ENCODE data around the gene MYL10. TPM values are rescaled to one million over a fixed set of nuclear protein-coding genes. Genes with fewer than 3 reads are reported as not detected.

Gene MYL10
- total RNA-seq, 2 experiments from 2014 or later: not detected

- H3K9me3 Mint-ChIP-seq (ENCODE audit: insufficient read depth): no peaks in the 10 kb centered on the region
- H3K4me3 Mint-ChIP-seq: no peak overlapping the region
- DNase-seq (no peak), ATAC-seq (no peak)
- ChIA-PET POLR2A (no interaction called here), CTCF (interaction anchor here (1.1 kb wide), 1 partner anchor 38 kb away, joined by 3 read pairs; no protein-coding TSS in a partner anchor)
- no peaks in the 10 kb centered on the region for H3K4me1 Mint-ChIP-seq (ENCODE audit: low read depth)
- no peaks in the 10 kb centered on the region for H3K27me3 Mint-ChIP-seq (ENCODE audit: low read depth)
- H3K36me3 Mint-ChIP-seq (ENCODE audit: low read depth): no peaks in the 10 kb centered on the region
- no peak overlapping the region for H3K27ac Mint-ChIP-seq
These were observed 30.6 kb downstream of the MYL10 start for GRCh38 chr7:101598422-101598985.

GRCh38 chr7:101597941-101598340 lies 31.2 kb downstream of the MYL10 start:
- no peak for ATAC-seq
- no peaks in the 10 kb centered on the region for H3K9me3 Mint-ChIP-seq (ENCODE audit: insufficient read depth)
- H3K36me3 Mint-ChIP-seq (ENCODE audit: low read depth): no peaks in the 10 kb centered on the region
- H3K27me3 Mint-ChIP-seq (ENCODE audit: low read depth): no peaks in the 10 kb centered on the region
- CTCF ChIA-PET: no interaction called here
- H3K4me1 Mint-ChIP-seq (ENCODE audit: low read depth): no peaks in the 10 kb centered on the region
- no peak overlapping the region for H3K4me3 Mint-ChIP-seq
- POLR2A ChIA-PET: no interaction called here
- H3K27ac Mint-ChIP-seq: no peak overlapping the region
- no peak for DNase-seq

GRCh38 chr7:101596898-101597297 lies 32.2 kb downstream of the MYL10 start:
- DNase-seq (no peak), ATAC-seq (no peak)
- Mint-ChIP-seq H3K4me3 (no peak overlapping the region), H3K9me3 (ENCODE audit: insufficient read depth) (no peaks in the 10 kb centered on the region), H3K4me1 (ENCODE audit: low read depth) (no peaks in the 10 kb centered on the region), H3K27me3 (ENCODE audit: low read depth) (no peaks in the 10 kb centered on the region), H3K36me3 (ENCODE audit: low read depth) (no peaks in the 10 kb centered on the region), H3K27ac (no peak overlapping the region)
- POLR2A ChIA-PET: interaction anchor here (0.6 kb wide), 1 partner anchor 11 kb away, joined by 8 read pairs; no protein-coding TSS in a partner anchor
- CTCF ChIA-PET: no interaction called here

- no peak for DNase-seq
- no peaks in the 10 kb centered on the region for H3K9me3 Mint-ChIP-seq (ENCODE audit: insufficient read depth)
- no peaks in the 10 kb centered on the region for H3K27me3 Mint-ChIP-seq (ENCODE audit: low read depth)
- ChIA-PET CTCF (interaction anchor here (1.5 kb wide), 1 partner anchor 53 kb away, joined by 4 read pairs; no protein-coding TSS in a partner anchor), POLR2A (interaction anchor here (0.8 kb wide), 1 partner anchor 10 kb away, joined by 4 read pairs; no protein-coding TSS in a partner anchor)
- no peak for ATAC-seq
- H3K27ac Mint-ChIP-seq: no peak overlapping the region
- H3K36me3 Mint-ChIP-seq (ENCODE audit: low read depth): no peaks in the 10 kb centered on the region
- no peak overlapping the region for H3K4me3 Mint-ChIP-seq
- no peaks in the 10 kb centered on the region for H3K4me1 Mint-ChIP-seq (ENCODE audit: low read depth)
These were observed 33.1 kb downstream of the MYL10 start for GRCh38 chr7:101595766-101596537.

- H3K9me3 Mint-ChIP-seq (ENCODE audit: insufficient read depth): no peaks in the 10 kb centered on the region
- no peak overlapping the region for H3K4me3 Mint-ChIP-seq
- DNase-seq: no peak
- POLR2A ChIA-PET: interaction anchor here (0.8 kb wide), 1 partner anchor 10 kb away, joined by 4 read pairs; no protein-coding TSS in a partner anchor
- H3K27me3 Mint-ChIP-seq (ENCODE audit: low read depth): no peaks in the 10 kb centered on the region
- H3K27ac Mint-ChIP-seq: no peak overlapping the region
- no peaks in the 10 kb centered on the region for H3K4me1 Mint-ChIP-seq (ENCODE audit: low read depth)
- H3K36me3 Mint-ChIP-seq (ENCODE audit: low read depth): no peaks in the 10 kb centered on the region
- ATAC-seq: no peak
- CTCF ChIA-PET: interaction anchor here (1.5 kb wide), 1 partner anchor 52 kb away, joined by 4 read pairs; no protein-coding TSS in a partner anchor
These were observed 33.9 kb downstream of the MYL10 start for GRCh38 chr7:101595246-101595645.

- CTCF ChIA-PET: interaction anchor here (1.5 kb wide), 1 partner anchor 51 kb away, joined by 4 read pairs; no protein-coding TSS in a partner anchor
- DNase-seq (no peak), ATAC-seq (no peak)
- Mint-ChIP-seq H3K9me3 (ENCODE audit: insufficient read depth) (no peaks in the 10 kb centered on the region), H3K27ac (no peak overlapping the region), H3K36me3 (ENCODE audit: low read depth) (no peaks in the 10 kb centered on the region), H3K4me3 (no peak overlapping the region), H3K27me3 (ENCODE audit: low read depth) (no peaks in the 10 kb centered on the region), H3K4me1 (ENCODE audit: low read depth) (no peaks in the 10 kb centered on the region)
- POLR2A ChIA-PET: no interaction called here
These were observed 34.3 kb downstream of the MYL10 start for GRCh38 chr7:101594790-101595189.

GRCh38 chr7:101593556-101593955 lies 35.5 kb downstream of the MYL10 start:
- Mint-ChIP-seq H3K27me3 (ENCODE audit: low read depth) (no peaks in the 10 kb centered on the region), H3K9me3 (ENCODE audit: insufficient read depth) (no peaks in the 10 kb centered on the region), H3K4me1 (ENCODE audit: low read depth) (no peaks in the 10 kb centered on the region), H3K4me3 (no peak overlapping the region), H3K36me3 (ENCODE audit: low read depth) (no peaks in the 10 kb centered on the region), H3K27ac (no peak overlapping the region)
- no peak for DNase-seq
- POLR2A ChIA-PET: no interaction called here
- CTCF ChIA-PET: no interaction called here
- no peak for ATAC-seq

GRCh38 chr7:101591504-101591903 lies 37.6 kb downstream of the MYL10 start:
- Mint-ChIP-seq H3K4me3 (no peak overlapping the region), H3K27ac (no peak overlapping the region), H3K9me3 (ENCODE audit: insufficient read depth) (no peaks in the 10 kb centered on the region), H3K36me3 (ENCODE audit: low read depth) (no peaks in the 10 kb centered on the region), H3K4me1 (ENCODE audit: low read depth) (no peaks in the 10 kb centered on the region), H3K27me3 (ENCODE audit: low read depth) (no peaks in the 10 kb centered on the region)
- CTCF ChIA-PET: interaction anchor here (1.2 kb wide), 1 partner anchor 9 kb away, joined by 3 read pairs; no protein-coding TSS in a partner anchor
- ATAC-seq (no peak), DNase-seq (no peak)
- POLR2A ChIA-PET: interaction anchor here (0.6 kb wide), 1 partner anchor 269 kb away, joined by 4 read pairs; no protein-coding TSS in a partner anchor

- no peaks in the 10 kb centered on the region for H3K27me3 Mint-ChIP-seq (ENCODE audit: low read depth)
- CTCF ChIA-PET: interaction anchor here (1.2 kb wide), 1 partner anchor 9 kb away, joined by 3 read pairs; no protein-coding TSS in a partner anchor
- POLR2A ChIA-PET: interaction anchor here (0.6 kb wide), 1 partner anchor 269 kb away, joined by 4 read pairs; no protein-coding TSS in a partner anchor
- no peaks in the 10 kb centered on the region for H3K36me3 Mint-ChIP-seq (ENCODE audit: low read depth)
- ATAC-seq (no peak), DNase-seq (no peak)
- no peaks in the 10 kb centered on the region for H3K4me1 Mint-ChIP-seq (ENCODE audit: low read depth)
- H3K9me3 Mint-ChIP-seq (ENCODE audit: insufficient read depth): no peaks in the 10 kb centered on the region
- no peak overlapping the region for H3K4me3 Mint-ChIP-seq
- no peak overlapping the region for H3K27ac Mint-ChIP-seq
These were observed 38.2 kb downstream of the MYL10 start for GRCh38 chr7:101590663-101591435.

- Mint-ChIP-seq H3K4me3 (no peak overlapping the region), H3K36me3 (ENCODE audit: low read depth) (no peaks in the 10 kb centered on the region), H3K9me3 (ENCODE audit: insufficient read depth) (no peaks in the 10 kb centered on the region), H3K27me3 (ENCODE audit: low read depth) (no peaks in the 10 kb centered on the region), H3K27ac (no peak overlapping the region), H3K4me1 (ENCODE audit: low read depth) (no peaks in the 10 kb centered on the region)
- DNase-seq (no peak), ATAC-seq (no peak)
- POLR2A ChIA-PET: no interaction called here
- CTCF ChIA-PET: no interaction called here
These were observed 39.0 kb downstream of the MYL10 start for GRCh38 chr7:101589976-101590662.

GRCh38 chr7:101589052-101589451 lies 40.0 kb downstream of the MYL10 start:
- no peaks in the 10 kb centered on the region for H3K9me3 Mint-ChIP-seq (ENCODE audit: insufficient read depth)
- no peaks in the 10 kb centered on the region for H3K4me1 Mint-ChIP-seq (ENCODE audit: low read depth)
- POLR2A ChIA-PET: interaction anchor here (0.6 kb wide), 1 partner anchor 678 kb away, joined by 4 read pairs; no protein-coding TSS in a partner anchor
- DNase-seq (no peak), ATAC-seq (no peak)
- H3K27me3 Mint-ChIP-seq (ENCODE audit: low read depth): no peaks in the 10 kb centered on the region
- H3K27ac Mint-ChIP-seq: no peak overlapping the region
- H3K36me3 Mint-ChIP-seq (ENCODE audit: low read depth): no peaks in the 10 kb centered on the region
- no peak overlapping the region for H3K4me3 Mint-ChIP-seq
- CTCF ChIA-PET: no interaction called here
